ENCODE measurements around the gene DFFB. TPM values are rescaled to one million over a fixed set of nuclear protein-coding genes. Genes with fewer than 3 reads are reported as not detected.

The DFFB gene
- total RNA-seq, 2 experiments from 2014 or later: 9.0 to 9.5 TPM

GRCh38 chr1:3886106-3886670 is 28.9 kb downstream of the DFFB start:
- ChIA-PET POLR2A (interaction anchor here (0.9 to 1.7 kb wide), 3 partner anchors 13 to 46 kb away, joined by 3 to 5 read pairs (median 4); partner anchors contain the start of gene C1orf174), CTCF (interaction anchor here (1.3 kb wide), 1 partner anchor 14 kb away, joined by 3 read pairs; the partner anchor contains the start of gene C1orf174)
- Mint-ChIP-seq H3K4me3 (no peak overlapping the region), H3K27me3 (no peaks in the 10 kb centered on the region), H3K36me3 (ENCODE audit: low read depth) (peaks cover 48% of the 10 kb centered on the region), H3K4me1 (peaks cover 25% of the 10 kb centered on the region), H3K9me3 (no peaks in the 10 kb centered on the region), H3K27ac (no peak overlapping the region)
- DNase-seq: no peak

- Mint-ChIP-seq H3K36me3 (ENCODE audit: low read depth) (peaks cover 48% of the 10 kb centered on the region), H3K4me3 (no peak overlapping the region), H3K27me3 (no peaks in the 10 kb centered on the region), H3K4me1 (peaks cover 29% of the 10 kb centered on the region), H3K9me3 (no peaks in the 10 kb centered on the region), H3K27ac (no peak overlapping the region)
- no peak for DNase-seq
- CTCF ChIA-PET: no interaction called here
- POLR2A ChIA-PET: interaction anchor here (0.9 to 1.7 kb wide), 3 partner anchors 13 to 46 kb away, joined by 3 to 5 read pairs (median 4); partner anchors contain the start of gene C1orf174
Observed at GRCh38 chr1:3886691-3887090, 29.4 kb downstream of the DFFB start.

- CTCF ChIA-PET: no interaction called here
Observed at GRCh38 chr1:3888301-3888700, 31.0 kb downstream of the DFFB start.

GRCh38 chr1:3889936-3890335 is 32.7 kb downstream of the DFFB start:
- peaks cover 24% of the 10 kb centered on the region for H3K4me1 Mint-ChIP-seq
- ChIA-PET POLR2A (interaction anchor here (1.0 to 2.0 kb wide), 3 partner anchors 10 to 32 kb away, joined by 3 to 12 read pairs (median 7); partner anchors contain the start of gene C1orf174), CTCF (interaction anchor here (0.7 to 3.1 kb wide), 3 partner anchors 10 to 114 kb away, joined by 3 to 17 read pairs (median 3); partner anchors contain the start of genes C1orf174, CEP104 and DFFB)
- H3K27me3 Mint-ChIP-seq: no peaks in the 10 kb centered on the region
- DNase-seq: no peak
- peak overlapping the region; percentile 34 for H3K4me3 Mint-ChIP-seq
- H3K36me3 Mint-ChIP-seq (ENCODE audit: low read depth): peaks cover 36% of the 10 kb centered on the region
- peak overlapping the region; percentile 50 for H3K27ac Mint-ChIP-seq
- H3K9me3 Mint-ChIP-seq: no peaks in the 10 kb centered on the region

More at GRCh38 chr1:3888301-3888700, 31.0 kb downstream of the DFFB start:
- H3K4me1 Mint-ChIP-seq: peaks cover 26% of the 10 kb centered on the region
- DNase-seq: no peak
- H3K27ac Mint-ChIP-seq: no peak overlapping the region
- H3K27me3 Mint-ChIP-seq: no peaks in the 10 kb centered on the region
- H3K36me3 Mint-ChIP-seq (ENCODE audit: low read depth): peaks cover 49% of the 10 kb centered on the region
- POLR2A ChIA-PET: interaction anchor here (1.0 kb wide), 1 partner anchor 13 kb away, joined by 5 read pairs; no protein-coding TSS in a partner anchor
- H3K4me3 Mint-ChIP-seq: no peak overlapping the region
- no peaks in the 10 kb centered on the region for H3K9me3 Mint-ChIP-seq

GRCh38 chr1:3890389-3891328 is 33.4 kb downstream of the DFFB start:
- Mint-ChIP-seq H3K4me1 (peaks cover 24% of the 10 kb centered on the region), H3K4me3 (peak overlapping the region; percentile 34), H3K36me3 (ENCODE audit: low read depth) (peaks cover 35% of the 10 kb centered on the region), H3K27ac (peak overlapping the region; percentile 50), H3K9me3 (no peaks in the 10 kb centered on the region), H3K27me3 (no peaks in the 10 kb centered on the region)
- ChIA-PET POLR2A (interaction anchor here (0.7 to 2.0 kb wide), 4 partner anchors 9 to 33 kb away, joined by 3 to 12 read pairs (median 5); partner anchors contain the start of genes C1orf174, CEP104 and DFFB), CTCF (interaction anchor here (0.7 to 3.1 kb wide), 6 partner anchors 9 to 114 kb away, joined by 3 to 17 read pairs (median 3); partner anchors contain the start of genes C1orf174, CEP104 and DFFB)
- no peak for DNase-seq

- Mint-ChIP-seq H3K4me1 (peaks cover 25% of the 10 kb centered on the region), H3K36me3 (ENCODE audit: low read depth) (peaks cover 36% of the 10 kb centered on the region), H3K27me3 (no peaks in the 10 kb centered on the region), H3K27ac (peak overlapping the region; percentile 50), H3K9me3 (no peaks in the 10 kb centered on the region), H3K4me3 (no peak overlapping the region)
- ChIA-PET POLR2A (interaction anchor here (0.7 to 2.0 kb wide), 3 partner anchors 8 to 34 kb away, joined by 3 to 12 read pairs (median 7); partner anchors contain the start of genes C1orf174, CEP104 and DFFB), CTCF (interaction anchor here (0.9 to 3.1 kb wide), 5 partner anchors 9 to 115 kb away, joined by 3 to 17 read pairs (median 3); partner anchors contain the start of genes C1orf174, CEP104 and DFFB)
- no peak for DNase-seq
Observed at GRCh38 chr1:3891329-3891865, 34.1 kb downstream of the DFFB start.

- DNase-seq: no peak
- Mint-ChIP-seq H3K27me3 (no peaks in the 10 kb centered on the region), H3K9me3 (peaks cover 3% of the 10 kb centered on the region), H3K4me3 (no peak overlapping the region), H3K27ac (no peak overlapping the region), H3K36me3 (ENCODE audit: low read depth) (peaks cover 41% of the 10 kb centered on the region), H3K4me1 (peaks cover 33% of the 10 kb centered on the region)
- ChIA-PET CTCF (no interaction called here), POLR2A (no interaction called here)
Observed at GRCh38 chr1:3892748-3893147, 35.5 kb downstream of the DFFB start.

- H3K27ac Mint-ChIP-seq: no peak overlapping the region
- no peak overlapping the region for H3K4me3 Mint-ChIP-seq
- no peak for DNase-seq
- H3K27me3 Mint-ChIP-seq: no peaks in the 10 kb centered on the region
- peaks cover 35% of the 10 kb centered on the region for H3K4me1 Mint-ChIP-seq
- peaks cover 40% of the 10 kb centered on the region for H3K36me3 Mint-ChIP-seq (ENCODE audit: low read depth)
- H3K9me3 Mint-ChIP-seq: peaks cover 6% of the 10 kb centered on the region
- POLR2A ChIA-PET: no interaction called here
- CTCF ChIA-PET: no interaction called here
Observed at GRCh38 chr1:3893190-3893589, 35.9 kb downstream of the DFFB start.

GRCh38 chr1:3894626-3895278 is 37.5 kb downstream of the DFFB start:
- peaks cover 31% of the 10 kb centered on the region for H3K36me3 Mint-ChIP-seq (ENCODE audit: low read depth)
- peaks cover 42% of the 10 kb centered on the region for H3K4me1 Mint-ChIP-seq
- no peak for DNase-seq
- no peak overlapping the region for H3K4me3 Mint-ChIP-seq
- H3K27me3 Mint-ChIP-seq: no peaks in the 10 kb centered on the region
- CTCF ChIA-PET: no interaction called here
- POLR2A ChIA-PET: no interaction called here
- no peak overlapping the region for H3K27ac Mint-ChIP-seq
- peaks cover 6% of the 10 kb centered on the region for H3K9me3 Mint-ChIP-seq

GRCh38 chr1:3895279-3895950 is 38.1 kb downstream of the DFFB start:
- ChIA-PET POLR2A (interaction anchor here (0.8 kb wide), 1 partner anchor 38 kb away, joined by 3 read pairs; no protein-coding TSS in a partner anchor), CTCF (no interaction called here)
- peaks cover 25% of the 10 kb centered on the region for H3K36me3 Mint-ChIP-seq (ENCODE audit: low read depth)
- no peak for DNase-seq
- H3K9me3 Mint-ChIP-seq: peaks cover 6% of the 10 kb centered on the region
- H3K4me3 Mint-ChIP-seq: no peak overlapping the region
- no peaks in the 10 kb centered on the region for H3K27me3 Mint-ChIP-seq
- H3K27ac Mint-ChIP-seq: no peak overlapping the region
- H3K4me1 Mint-ChIP-seq: peaks cover 36% of the 10 kb centered on the region

- no peaks in the 10 kb centered on the region for H3K27me3 Mint-ChIP-seq
- POLR2A ChIA-PET: interaction anchor here (0.8 kb wide), 1 partner anchor 38 kb away, joined by 3 read pairs; no protein-coding TSS in a partner anchor
- CTCF ChIA-PET: no interaction called here
- H3K9me3 Mint-ChIP-seq: peaks cover 6% of the 10 kb centered on the region
- peaks cover 19% of the 10 kb centered on the region for H3K36me3 Mint-ChIP-seq (ENCODE audit: low read depth)
- H3K4me3 Mint-ChIP-seq: no peak overlapping the region
- peaks cover 31% of the 10 kb centered on the region for H3K4me1 Mint-ChIP-seq
- H3K27ac Mint-ChIP-seq: no peak overlapping the region
- no peak for DNase-seq
Observed at GRCh38 chr1:3895951-3896325, 38.7 kb downstream of the DFFB start.

Data from activated CD4-positive, alpha-beta memory T cell treated with anti-CD3 and anti-CD28 coated beads, Interleukin-2, amount 10 ng/mL, durations not matched to agents 7 days and 5 days (primary cell).